Muscle layer of colon (tissue), 2 donors: ENCODE results near the gene ITPRID1.

ENCODE experiments used
- H3K27ac ChIP-seq: one replicate; pipeline ENCODE4 v1.7.0; 2013; ENCODE audit warnings: low read depth, mild to moderate bottlenecking, low read length, moderate library complexity
- H3K27me3 ChIP-seq, 2 donors: one replicate each; pipeline ENCODE4 v1.7.0; 2013; ENCODE audit warnings: low read length in 2 of 2, mild to moderate bottlenecking in 2 of 2; ENCODE audit not compliant: insufficient read depth in 2 of 2, control insufficient read depth in 1 of 2
- H3K36me3 ChIP-seq: one replicate; pipeline ENCODE4 v1.7.0; 2013; ENCODE audit warnings: mild to moderate bottlenecking, low read length; ENCODE audit not compliant: insufficient read depth
- H3K4me1 ChIP-seq: one replicate; pipeline ENCODE4 v1.7.0; 2013; ENCODE audit warnings: mild to moderate bottlenecking, low read length; ENCODE audit not compliant: insufficient read depth
- H3K4me3 ChIP-seq, 2 donors: one replicate each; pipeline ENCODE4 v1.7.0; 2013; ENCODE audit warnings: low read length in 2 of 2, low read depth in 1 of 2, mild to moderate bottlenecking in 1 of 2, moderate library complexity in 1 of 2
- H3K9ac ChIP-seq: one replicate; pipeline ENCODE4 v1.7.0; 2013; ENCODE audit warnings: low read length
- H3K9me3 ChIP-seq: one replicate; pipeline ENCODE4 v1.7.0; 2013; ENCODE audit warnings: mild to moderate bottlenecking, low read length
- donor health status: abdominal sarcoma.
- donor health status: Adenocarcinoma of cecum.

The ITPRID1 gene

GRCh38 chr7:31563951-31564350 is 50.1 kb downstream of the ITPRID1 start:
- Histone ChIP-seq H3K4me1 (no peaks in the 10 kb centered on the region), H3K4me3 (no peak overlapping the region), H3K9me3 (no peaks in the 10 kb centered on the region), H3K9ac (no peak overlapping the region), H3K36me3 (no peaks in the 10 kb centered on the region), H3K27ac (no peak overlapping the region), H3K27me3 (no peaks in the 10 kb centered on the region)

- Histone ChIP-seq H3K4me1 (no peaks in the 10 kb centered on the region), H3K36me3 (no peaks in the 10 kb centered on the region), H3K27ac (no peak overlapping the region), H3K4me3 (no peak overlapping the region), H3K27me3 (no peaks in the 10 kb centered on the region), H3K9me3 (no peaks in the 10 kb centered on the region), H3K9ac (no peak overlapping the region)
These were observed 50.8 kb downstream of the ITPRID1 start for GRCh38 chr7:31564661-31565060.

GRCh38 chr7:31569528-31569927 is 55.6 kb downstream of the ITPRID1 start:
- Histone ChIP-seq H3K36me3 (no peaks in the 10 kb centered on the region), H3K27me3 (no peaks in the 10 kb centered on the region), H3K9me3 (no peaks in the 10 kb centered on the region), H3K27ac (no peak overlapping the region), H3K9ac (no peak overlapping the region), H3K4me1 (no peaks in the 10 kb centered on the region), H3K4me3 (no peak overlapping the region)

GRCh38 chr7:31583526-31583925 is 69.6 kb downstream of the ITPRID1 start:
- Histone ChIP-seq H3K27me3 (no peaks in the 10 kb centered on the region), H3K4me3 (no peak overlapping the region), H3K9ac (no peak overlapping the region), H3K27ac (no peak overlapping the region), H3K4me1 (no peaks in the 10 kb centered on the region), H3K9me3 (no peaks in the 10 kb centered on the region), H3K36me3 (no peaks in the 10 kb centered on the region)

GRCh38 chr7:31583942-31584341 is 70.1 kb downstream of the ITPRID1 start:
- Histone ChIP-seq H3K4me3 (no peak overlapping the region), H3K27me3 (no peaks in the 10 kb centered on the region), H3K4me1 (no peaks in the 10 kb centered on the region), H3K9me3 (no peaks in the 10 kb centered on the region), H3K36me3 (no peaks in the 10 kb centered on the region), H3K9ac (no peak overlapping the region), H3K27ac (no peak overlapping the region)

GRCh38 chr7:31595390-31595789 is 81.5 kb downstream of the ITPRID1 start:
- no peaks in the 10 kb centered on the region for H3K4me1 ChIP-seq
- no peak overlapping the region for H3K4me3 ChIP-seq
- no peak overlapping the region for H3K27ac ChIP-seq
- no peak overlapping the region for H3K9ac ChIP-seq
- no peaks in the 10 kb centered on the region for H3K9me3 ChIP-seq
- H3K27me3 ChIP-seq: no peaks in the 10 kb centered on the region
- no peaks in the 10 kb centered on the region for H3K36me3 ChIP-seq

- Histone ChIP-seq H3K4me1 (no peaks in the 10 kb centered on the region), H3K27me3 (no peaks in the 10 kb centered on the region), H3K9me3 (no peaks in the 10 kb centered on the region), H3K4me3 (no peak overlapping the region), H3K27ac (no peak overlapping the region), H3K36me3 (no peaks in the 10 kb centered on the region), H3K9ac (no peak overlapping the region)
These were observed 88.2 kb downstream of the ITPRID1 start for GRCh38 chr7:31602041-31602625.

- Histone ChIP-seq H3K4me1 (no peaks in the 10 kb centered on the region), H3K4me3 (no peak overlapping the region), H3K36me3 (no peaks in the 10 kb centered on the region), H3K27ac (no peak overlapping the region), H3K27me3 (no peaks in the 10 kb centered on the region), H3K9ac (no peak overlapping the region), H3K9me3 (no peaks in the 10 kb centered on the region)
These were observed 89.2 kb downstream of the ITPRID1 start for GRCh38 chr7:31603046-31603445.

- H3K36me3 ChIP-seq: no peaks in the 10 kb centered on the region
- no peak overlapping the region for H3K9ac ChIP-seq
- no peaks in the 10 kb centered on the region for H3K4me1 ChIP-seq
- no peak overlapping the region for H3K27ac ChIP-seq
- H3K27me3 ChIP-seq: no peaks in the 10 kb centered on the region
- H3K9me3 ChIP-seq: no peaks in the 10 kb centered on the region
- H3K4me3 ChIP-seq: no peak overlapping the region
These were observed 99.7 kb downstream of the ITPRID1 start for GRCh38 chr7:31613604-31614003.

- Histone ChIP-seq H3K4me3 (no peak overlapping the region), H3K9ac (no peak overlapping the region), H3K27ac (no peak overlapping the region), H3K36me3 (no peaks in the 10 kb centered on the region), H3K27me3 (no peaks in the 10 kb centered on the region), H3K9me3 (no peaks in the 10 kb centered on the region), H3K4me1 (no peaks in the 10 kb centered on the region)
These were observed 119.6 kb downstream of the ITPRID1 start for GRCh38 chr7:31633467-31633866.

- H3K9me3 ChIP-seq: no peaks in the 10 kb centered on the region
- H3K9ac ChIP-seq: no peak overlapping the region
- no peak overlapping the region for H3K4me3 ChIP-seq
- H3K36me3 ChIP-seq: no peaks in the 10 kb centered on the region
- H3K27me3 ChIP-seq: no peaks in the 10 kb centered on the region
- no peaks in the 10 kb centered on the region for H3K4me1 ChIP-seq
- no peak overlapping the region for H3K27ac ChIP-seq
These were observed 120.1 kb downstream of the ITPRID1 start for GRCh38 chr7:31633894-31634494.

GRCh38 chr7:31640381-31640780 is 126.5 kb downstream of the ITPRID1 start:
- no peaks in the 10 kb centered on the region for H3K9me3 ChIP-seq
- H3K27ac ChIP-seq: no peak overlapping the region
- no peak overlapping the region for H3K9ac ChIP-seq

More at GRCh38 chr7:31640381-31640780, 126.5 kb downstream of the ITPRID1 start:
- no peaks in the 10 kb centered on the region for H3K27me3 ChIP-seq
- no peak overlapping the region for H3K4me3 ChIP-seq
- no peaks in the 10 kb centered on the region for H3K4me1 ChIP-seq
- H3K36me3 ChIP-seq: no peaks in the 10 kb centered on the region
